ENCODE measurements around the gene EIF4B. TPM values are rescaled to one million over a fixed set of nuclear protein-coding genes. Genes with fewer than 3 reads are reported as not detected.

Gene EIF4B
- total and polyA plus RNA-seq, 2 of the 8 experiments (the other 6 are each of a cell fraction or from before 2014, with no cell fraction given): 269 to 816 TPM

DNA sequence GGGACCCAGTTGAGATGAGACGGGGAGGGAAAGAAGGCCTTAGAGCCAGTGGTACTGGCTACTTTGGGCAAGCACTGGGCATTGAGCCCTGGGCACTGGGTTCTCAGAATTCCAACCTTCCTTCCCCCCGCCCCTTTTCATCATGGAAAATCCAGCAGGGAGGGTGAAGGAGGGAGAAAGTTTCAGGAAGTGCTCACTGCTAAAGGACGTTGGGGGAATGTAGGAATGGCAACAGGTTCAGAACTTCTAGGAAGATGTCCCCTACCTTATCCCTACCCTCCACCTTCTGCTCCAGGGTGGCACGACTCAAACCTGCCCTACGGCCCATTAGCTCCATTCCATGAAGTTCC, 39.4 kb downstream of the EIF4B start:
- Histone ChIP-seq H2BK15ac (ENCODE audit: low read length) (0 out of 2 replicates have a peak overlapping the region, but pooled peaks have one; percentile 10), H3K9me3 (ENCODE audit: insufficient read depth in 2 of 2, low read depth in 1 of 2, low read length in 1 of 2) (no peaks in the 10 kb centered on the region), H4K5ac (ENCODE audit: insufficient read length, low read depth, low read length) (no peak overlapping the region), H2AFZ (ENCODE audit: low read length) (no peak overlapping the region), H3K4me3 (ENCODE audit: extremely low read depth in 1 of 4, insufficient read depth in 2 of 4, low read depth in 3 of 4, low read length in 4 of 4) (peak overlapping the region in 2 of 4 experiments; percentile 10 to 94; a peak in 2 of 8 replicates), H2AK5ac (ENCODE audit: low read depth, low read length) (no peak overlapping the region), H3K4ac (replicated peaks; ENCODE audit: insufficient read length, low read depth, low read length) (peak overlapping the region; percentile 74), H3K18ac (ENCODE audit: extremely low read depth, low read length) (no peak overlapping the region; the same call in 1 of the 2 replicates), H4K8ac (ENCODE audit: extremely low read depth, insufficient read depth, low read length) (no peak overlapping the region; the same call in 1 of the 2 replicates), H3K4me1 (replicated peaks in 1 of 4; ENCODE audit: control insufficient read depth in 3 of 4, insufficient read depth in 4 of 4, low read length in 3 of 4) (peaks cover 25 to 62% (median 48%) of the 10 kb centered on the region in 4 experiments), H2BK120ac (replicated peaks; ENCODE audit: low read depth, low read length) (no peak overlapping the region), H3K27me3 (replicated peaks in 1 of 4; ENCODE audit: control insufficient read depth in 3 of 4, extremely low read depth in 1 of 4, insufficient read depth in 3 of 4, low read length in 3 of 4) (peaks cover 0 to 20% (median 17%) of the 10 kb centered on the region in 4 experiments; a peak in 6 of 7 replicates), H3K23ac (ENCODE audit: insufficient read length) (no peak overlapping the region), H3K27ac (ENCODE audit: low read depth, low read length) (no peak overlapping the region), H3K4me2 (ENCODE audit: insufficient read depth in 1 of 2, low read depth in 2 of 2, low read length in 2 of 2) (peak overlapping the region; percentile 41 to 98), H3K14ac (ENCODE audit: insufficient read length) (no peak overlapping the region), H3K79me2 (ENCODE audit: control insufficient read depth in 1 of 2, insufficient read depth in 2 of 2, low read length in 2 of 2) (no peaks in the 10 kb centered on the region), H3K56ac (replicated peaks; ENCODE audit: insufficient read length, low read depth, low read length) (no peak overlapping the region), H2BK20ac (ENCODE audit: low read length) (no peak overlapping the region), H4K91ac (replicated peaks; ENCODE audit: insufficient read length, low read length) (peak overlapping the region; percentile 48), H3K36me3 (ENCODE audit: control insufficient read depth in 2 of 4, insufficient read depth in 4 of 4, low read length in 3 of 4) (peaks cover 0 to 8% (median 3%) of the 10 kb centered on the region in 4 experiments; a peak in 3 of 8 replicates), H4K20me1 (replicated peaks in 1 of 2; ENCODE audit: control insufficient read depth in 1 of 2, insufficient read depth in 2 of 2, low read length in 2 of 2) (peaks cover 0 to 13% of the 10 kb centered on the region in 2 experiments), H3K23me2 (ENCODE audit: low read depth, low read length) (peaks cover 24% of the 10 kb centered on the region), H2BK12ac (ENCODE audit: low read depth, low read length) (no peak overlapping the region; the same call in 1 of the 2 replicates), H2BK5ac (ENCODE audit: low read depth, low read length) (no peak overlapping the region; the same call in 1 of the 2 replicates), H3K79me1 (ENCODE audit: low read depth, low read length) (peaks cover 2% of the 10 kb centered on the region; the same call in 1 of the 2 replicates), H3K9ac (replicated peaks in 1 of 4; ENCODE audit: extremely low read depth in 1 of 4, low read depth in 3 of 4, low read length in 3 of 4) (no peak overlapping the region)
- ChIA-PET POLR2A (ENCODE audit: partially characterized antibody) (interaction anchor here (0.6 to 35.6 kb wide), 7 partner anchors 8 to 222 kb away, joined by 3 to 711 read pairs (median 5); partner anchors contain the start of genes EIF4B and ESPL1), CTCF (ENCODE audit: partially characterized antibody) (interaction anchor here (0.6 to 15.7 kb wide), 8 partner anchors 8 to 180 kb away, joined by 3 to 258 read pairs (median 4); no protein-coding TSS in a partner anchor)
- no peak for DNase-seq (ENCODE audit: low read depth in 1 of 2, low spot score in 2 of 2)
- FAIRE-seq: no peak
- WGBS, 2 experiments (ENCODE audit: extremely low coverage in 1 of 2, insufficient coverage in 1 of 2, insufficient read length in 1 of 2, insufficient replicate concordance in 2 of 2, low coverage in 1 of 2, low lambda C conversion rate in 2 of 2, missing lambda C conversion rate in 1 of 2): 54% methylated on average over 5 of the region's 5 CpGs; no CpG with 5 or more reads in 1 of the 2 experiments
- TF ChIP-seq CTCF (IDR thresholded peaks at IDR 0.05; ENCODE audit: control extremely low read depth in 1 of 3, insufficient read depth in 1 of 3, low read depth in 1 of 3, low read length in 3 of 3) (no peak), JUN (IDR thresholded peaks at IDR 0.05; ENCODE audit: low read depth, low read length) (no peak), MAFK (IDR thresholded peaks at IDR 0.05; ENCODE audit: low read depth, low read length) (no peak), HDAC2 (IDR thresholded peaks at IDR 0.05; ENCODE audit: borderline replicate concordance in 1 of 2, low read depth in 2 of 2, low read length in 2 of 2) (no peak), CREB1 (IDR thresholded peaks at IDR 0.05) (no peak), TAF7 (optimal IDR thresholded peaks at IDR 0.05; ENCODE audit: borderline replicate concordance, low read depth, low read length) (no peak), SRF (IDR thresholded peaks at IDR 0.05; ENCODE audit: low read depth, low read length) (no peak), HDAC6 (IDR thresholded peaks at IDR 0.05; ENCODE audit: low read depth, low read length) (no peak), POLR2AphosphoS5 (IDR thresholded peaks at IDR 0.05; ENCODE audit: low read depth, low read length) (no peak)
- TF ChIP-seq, protein P1, sequence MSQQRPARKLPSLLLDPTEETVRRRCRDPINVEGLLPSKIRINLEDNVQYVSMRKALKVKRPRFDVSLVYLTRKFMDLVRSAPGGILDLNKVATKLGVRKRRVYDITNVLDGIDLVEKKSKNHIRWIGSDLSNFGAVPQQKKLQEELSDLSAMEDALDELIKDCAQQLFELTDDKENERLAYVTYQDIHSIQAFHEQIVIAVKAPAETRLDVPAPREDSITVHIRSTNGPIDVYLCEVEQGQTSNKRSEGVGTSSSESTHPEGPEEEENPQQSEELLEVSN (IDR thresholded peaks at IDR 0.05): no peak
